Stimulated activated CD8-positive, alpha-beta memory T cell treated with anti-CD3 and anti-CD28 coated beads, Interleukin-7, amount 100 ng/mL, for 24 hours (primary cell): ENCODE measurements around the gene KATNB1.

ENCODE experiments used
- DNase-seq: peaks from one replicate; pipeline ENCODE4 v3.0.0-alpha.2; 2020; ENCODE audit warnings: low read depth

Gene KATNB1, protein sequence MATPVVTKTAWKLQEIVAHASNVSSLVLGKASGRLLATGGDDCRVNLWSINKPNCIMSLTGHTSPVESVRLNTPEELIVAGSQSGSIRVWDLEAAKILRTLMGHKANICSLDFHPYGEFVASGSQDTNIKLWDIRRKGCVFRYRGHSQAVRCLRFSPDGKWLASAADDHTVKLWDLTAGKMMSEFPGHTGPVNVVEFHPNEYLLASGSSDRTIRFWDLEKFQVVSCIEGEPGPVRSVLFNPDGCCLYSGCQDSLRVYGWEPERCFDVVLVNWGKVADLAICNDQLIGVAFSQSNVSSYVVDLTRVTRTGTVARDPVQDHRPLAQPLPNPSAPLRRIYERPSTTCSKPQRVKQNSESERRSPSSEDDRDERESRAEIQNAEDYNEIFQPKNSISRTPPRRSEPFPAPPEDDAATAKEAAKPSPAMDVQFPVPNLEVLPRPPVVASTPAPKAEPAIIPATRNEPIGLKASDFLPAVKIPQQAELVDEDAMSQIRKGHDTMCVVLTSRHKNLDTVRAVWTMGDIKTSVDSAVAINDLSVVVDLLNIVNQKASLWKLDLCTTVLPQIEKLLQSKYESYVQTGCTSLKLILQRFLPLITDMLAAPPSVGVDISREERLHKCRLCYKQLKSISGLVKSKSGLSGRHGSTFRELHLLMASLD

GRCh38 chr16:57735755-57736418 lies at the start of gene KATNB1:
Gene KATNB1, plus strand, starts transcription at chr16:57735770. Its CDS starts 1,474 bp downstream, at chr16:57737244.
- no peak for DNase-seq

- no peak for DNase-seq
Observed at GRCh38 chr16:57686577-57686976, 49.0 kb upstream of the KATNB1 start.

GRCh38 chr16:57687363-57687929 lies 48.1 kb upstream of the KATNB1 start:
- DNase-seq: no peak

GRCh38 chr16:57688487-57688986 lies 47.0 kb upstream of the KATNB1 start:
- DNase-seq: no peak

GRCh38 chr16:57688987-57689761 lies 46.4 kb upstream of the KATNB1 start:
- DNase-seq: no peak

GRCh38 chr16:57689762-57690558 lies 45.6 kb upstream of the KATNB1 start:
- no peak for DNase-seq

DNA sequence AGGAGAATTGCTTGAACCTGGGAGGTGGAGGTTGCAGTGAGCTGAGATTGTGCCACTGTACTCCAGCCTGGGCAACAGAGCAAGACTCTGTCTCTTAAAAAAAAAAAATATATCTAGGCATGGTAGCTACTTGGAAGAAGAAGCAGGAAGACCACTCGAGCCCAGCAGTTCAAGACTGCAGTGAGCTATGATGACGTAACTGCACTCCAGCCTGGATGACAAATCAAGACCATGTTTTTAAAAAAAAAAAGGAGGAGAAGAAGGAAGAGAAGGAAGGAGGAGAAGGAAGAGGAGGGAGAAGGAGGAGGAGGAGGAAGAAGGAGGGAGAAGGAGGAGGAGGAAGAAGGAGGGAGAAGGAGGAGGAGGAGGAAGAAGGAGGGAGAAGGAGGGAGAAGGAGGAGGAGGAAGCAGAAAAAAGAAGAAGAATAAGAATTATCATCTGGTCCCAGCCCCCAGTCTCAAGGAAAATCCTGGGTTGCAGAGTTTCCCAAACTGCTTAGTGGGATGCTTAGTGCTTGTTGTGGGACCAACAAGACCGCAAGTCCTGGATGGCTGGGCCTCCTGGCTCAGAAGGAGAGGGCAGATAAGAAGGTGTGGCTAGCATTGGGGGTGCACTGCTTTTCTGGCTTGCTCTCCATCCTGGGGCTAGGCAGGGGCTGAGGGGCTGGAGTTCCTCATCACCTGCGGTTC lies 44.6 kb upstream of the KATNB1 start:
- no peak for DNase-seq

DNA sequence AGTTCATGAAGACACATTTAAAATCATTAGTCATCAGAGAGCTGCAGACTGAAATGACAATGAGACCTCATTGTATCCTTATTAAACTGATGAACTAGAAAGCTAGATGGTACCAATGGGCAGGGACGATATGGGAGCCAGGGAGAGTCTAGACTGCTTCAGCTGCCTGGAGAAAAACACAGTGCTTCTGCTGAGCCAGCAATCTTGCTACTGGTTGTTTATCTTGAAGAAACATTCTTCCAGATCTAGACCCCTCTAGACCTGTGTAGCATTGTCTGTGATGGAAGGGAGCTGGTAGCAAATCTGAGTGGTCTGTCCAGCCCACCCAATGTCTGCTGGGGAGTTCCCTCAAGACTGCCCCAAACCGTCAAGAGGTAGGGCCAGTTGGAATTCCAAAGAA lies 42.9 kb upstream of the KATNB1 start:
- no peak for DNase-seq

DNA sequence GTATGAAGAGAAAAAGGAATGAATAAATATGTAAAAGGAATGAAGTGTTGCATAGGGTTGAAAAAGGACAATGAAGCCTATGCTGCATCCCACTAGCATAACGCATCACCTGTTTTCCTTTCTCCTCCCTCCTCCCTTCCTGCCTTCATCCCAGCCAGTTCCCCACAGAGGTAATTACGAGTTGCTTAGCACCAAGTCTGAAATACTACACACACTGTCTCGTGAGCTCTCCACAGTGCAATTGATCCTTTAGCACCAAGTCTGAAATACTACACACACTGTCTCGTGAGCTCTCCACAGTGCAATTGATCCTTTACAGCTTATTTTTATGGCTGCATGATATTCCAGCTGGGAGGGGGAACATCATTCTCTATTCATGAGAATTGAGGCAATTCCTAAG lies 42.0 kb upstream of the KATNB1 start:
- no peak for DNase-seq

DNA sequence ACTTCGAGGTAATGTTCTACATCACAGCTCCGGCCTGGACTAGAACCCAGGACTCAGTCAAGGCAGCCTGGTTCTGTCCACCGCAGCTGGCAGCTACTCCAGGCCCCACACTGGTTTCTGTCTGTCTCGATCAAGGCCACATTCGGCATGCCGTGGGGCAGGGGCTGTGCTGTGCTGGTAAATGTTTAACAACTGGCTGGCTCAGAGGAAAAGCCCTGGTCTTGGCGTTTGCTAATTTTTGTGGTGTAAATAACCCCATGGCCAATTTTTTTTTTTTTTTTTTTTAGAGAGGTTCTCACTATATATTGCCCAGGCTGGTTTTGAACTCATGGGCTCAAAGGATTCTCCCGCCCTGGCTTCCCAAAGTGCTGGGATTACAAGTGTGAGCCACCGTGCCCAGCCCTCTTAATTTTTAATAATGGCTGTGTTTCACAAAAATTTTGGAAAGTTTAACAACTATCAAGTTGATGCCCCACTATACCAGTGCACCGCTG lies 41.3 kb upstream of the KATNB1 start:
- DNase-seq: no peak

GRCh38 chr16:57694725-57695679 lies 40.6 kb upstream of the KATNB1 start, which contains the start of gene DRC7:
Gene DRC7, plus strand, starts transcription at chr16:57694806. Its CDS starts 3,144 bp downstream, at chr16:57697950.
- DNase-seq: no peak

- DNase-seq: no peak
Observed at GRCh38 chr16:57695680-57696069, 39.9 kb upstream of the KATNB1 start.

GRCh38 chr16:57696240-57696639 lies 39.3 kb upstream of the KATNB1 start:
- DNase-seq: no peak

DNA sequence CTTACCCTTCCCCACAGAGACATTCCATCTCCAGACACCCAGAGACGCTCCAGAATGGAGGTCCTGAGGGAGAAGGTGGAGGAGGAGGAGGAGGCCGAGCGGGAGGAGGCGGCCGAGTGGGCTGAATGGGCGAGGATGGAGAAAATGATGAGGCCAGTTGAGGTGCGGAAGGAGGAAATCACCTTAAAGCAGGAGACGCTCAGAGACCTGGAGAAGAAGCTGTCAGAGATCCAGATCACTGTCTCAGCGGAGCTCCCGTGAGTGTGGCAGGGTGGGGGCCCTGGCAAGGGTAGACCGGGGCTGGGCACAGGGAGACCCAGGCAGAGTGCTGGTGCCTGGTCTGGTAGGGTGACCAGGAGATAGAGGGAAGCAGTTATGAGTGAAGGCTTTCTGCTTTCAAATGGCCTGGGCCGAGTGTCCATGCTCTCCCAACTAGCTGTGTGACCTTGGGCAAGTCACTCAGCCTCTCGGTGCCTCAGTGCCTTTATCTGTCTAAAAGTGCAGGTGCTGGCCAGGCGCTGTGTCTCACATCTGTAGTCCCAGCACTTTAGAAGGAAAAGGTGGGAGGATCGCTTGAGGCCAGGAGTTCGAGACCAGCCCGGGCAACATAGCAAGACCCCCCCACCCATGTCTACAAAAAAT lies 37.6 kb upstream of the KATNB1 start:
- DNase-seq: no peak

DNA sequence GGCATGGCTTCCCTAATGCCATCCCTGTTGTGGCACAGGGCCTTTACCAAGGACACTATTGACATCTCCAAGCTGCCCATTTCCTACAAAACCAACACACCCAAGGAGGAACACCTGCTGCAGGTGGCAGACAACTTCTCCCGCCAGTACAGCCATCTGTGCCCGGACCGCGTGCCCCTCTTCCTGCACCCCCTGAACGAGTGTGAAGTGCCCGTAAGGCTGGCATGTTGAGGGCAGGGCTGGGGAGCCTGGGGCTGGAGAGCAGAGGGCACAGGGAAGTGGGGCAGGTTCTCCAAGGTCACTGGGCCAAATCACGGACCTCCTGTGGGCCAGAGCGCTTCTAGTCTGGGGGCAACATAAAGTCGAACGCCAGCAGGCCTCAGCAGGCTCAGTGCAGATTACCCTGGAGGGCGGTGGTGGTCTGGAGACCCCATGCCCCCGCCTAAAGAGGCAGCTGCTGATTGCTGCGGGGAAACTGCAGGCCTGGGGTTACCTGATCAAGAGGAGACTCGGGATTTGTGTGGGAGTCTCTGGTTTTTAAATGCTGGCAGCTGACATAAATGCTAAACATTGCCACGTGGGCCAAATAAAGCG lies 36.7 kb upstream of the KATNB1 start:
- no peak for DNase-seq

GRCh38 chr16:57699481-57699880 lies 36.1 kb upstream of the KATNB1 start:
- DNase-seq: no peak

DNA sequence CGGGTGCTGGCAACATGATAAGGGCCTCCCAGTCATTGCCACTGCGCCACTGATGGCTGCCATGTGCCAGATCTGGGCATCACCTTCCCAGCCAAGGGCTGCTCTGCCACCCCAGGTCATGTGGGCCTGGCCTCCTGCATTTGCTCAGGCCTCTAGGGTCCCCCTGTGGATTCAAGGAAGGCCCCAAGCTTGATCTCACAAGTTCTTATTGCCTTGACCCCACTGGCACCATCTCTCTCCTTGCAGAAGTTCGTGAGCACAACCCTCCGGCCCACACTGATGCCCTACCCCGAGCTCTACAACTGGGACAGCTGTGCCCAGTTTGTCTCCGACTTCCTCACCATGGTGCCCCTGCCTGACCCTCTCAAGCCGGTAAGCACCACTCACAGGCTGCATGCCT lies 35.7 kb upstream of the KATNB1 start:
- DNase-seq: no peak
